ENCODE data around the gene OGFR.
A peak's percentile ranks its signal among the peaks of the same experiment; 100 is the strongest.

Gene OGFR

GRCh38 chr20:62770916-62771315, 33.7 kb upstream of the OGFR start:
- Histone ChIP-seq H3K27me3 (peaks cover 3% of the 10 kb centered on the region), H3K9me3 (no peaks in the 10 kb centered on the region), H3K4me3 (ENCODE audit: low read depth in 1 of 2, low read length in 1 of 2) (no peak overlapping the region), H3K4me1 (ENCODE audit: control insufficient read depth in 1 of 2, insufficient read depth in 1 of 2, low read depth in 1 of 2, low read length in 1 of 2) (peaks cover 18 to 30% of the 10 kb centered on the region in 2 experiments), H3K27ac (no peak overlapping the region), H3K36me3 (no peaks in the 10 kb centered on the region)
- TF ChIP-seq, protein P1, sequence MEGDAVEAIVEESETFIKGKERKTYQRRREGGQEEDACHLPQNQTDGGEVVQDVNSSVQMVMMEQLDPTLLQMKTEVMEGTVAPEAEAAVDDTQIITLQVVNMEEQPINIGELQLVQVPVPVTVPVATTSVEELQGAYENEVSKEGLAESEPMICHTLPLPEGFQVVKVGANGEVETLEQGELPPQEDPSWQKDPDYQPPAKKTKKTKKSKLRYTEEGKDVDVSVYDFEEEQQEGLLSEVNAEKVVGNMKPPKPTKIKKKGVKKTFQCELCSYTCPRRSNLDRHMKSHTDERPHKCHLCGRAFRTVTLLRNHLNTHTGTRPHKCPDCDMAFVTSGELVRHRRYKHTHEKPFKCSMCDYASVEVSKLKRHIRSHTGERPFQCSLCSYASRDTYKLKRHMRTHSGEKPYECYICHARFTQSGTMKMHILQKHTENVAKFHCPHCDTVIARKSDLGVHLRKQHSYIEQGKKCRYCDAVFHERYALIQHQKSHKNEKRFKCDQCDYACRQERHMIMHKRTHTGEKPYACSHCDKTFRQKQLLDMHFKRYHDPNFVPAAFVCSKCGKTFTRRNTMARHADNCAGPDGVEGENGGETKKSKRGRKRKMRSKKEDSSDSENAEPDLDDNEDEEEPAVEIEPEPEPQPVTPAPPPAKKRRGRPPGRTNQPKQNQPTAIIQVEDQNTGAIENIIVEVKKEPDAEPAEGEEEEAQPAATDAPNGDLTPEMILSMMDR (IDR thresholded peaks at IDR 0.05), result no peak

- Histone ChIP-seq H3K4me1 (ENCODE audit: control insufficient read depth in 1 of 2, insufficient read depth in 1 of 2, low read depth in 1 of 2, low read length in 1 of 2) (peaks cover 25 to 36% of the 10 kb centered on the region in 2 experiments), H3K27me3 (no peaks in the 10 kb centered on the region), H3K4me3 (ENCODE audit: low read depth in 1 of 2, low read length in 1 of 2) (no peak overlapping the region), H3K9me3 (no peaks in the 10 kb centered on the region), H3K27ac (no peak overlapping the region), H3K36me3 (no peaks in the 10 kb centered on the region)
- TF ChIP-seq, protein P1 (IDR thresholded peaks at IDR 0.05), result no peak
Observed at GRCh38 chr20:62771396-62772102, 33.1 kb upstream of the OGFR start.

DNA sequence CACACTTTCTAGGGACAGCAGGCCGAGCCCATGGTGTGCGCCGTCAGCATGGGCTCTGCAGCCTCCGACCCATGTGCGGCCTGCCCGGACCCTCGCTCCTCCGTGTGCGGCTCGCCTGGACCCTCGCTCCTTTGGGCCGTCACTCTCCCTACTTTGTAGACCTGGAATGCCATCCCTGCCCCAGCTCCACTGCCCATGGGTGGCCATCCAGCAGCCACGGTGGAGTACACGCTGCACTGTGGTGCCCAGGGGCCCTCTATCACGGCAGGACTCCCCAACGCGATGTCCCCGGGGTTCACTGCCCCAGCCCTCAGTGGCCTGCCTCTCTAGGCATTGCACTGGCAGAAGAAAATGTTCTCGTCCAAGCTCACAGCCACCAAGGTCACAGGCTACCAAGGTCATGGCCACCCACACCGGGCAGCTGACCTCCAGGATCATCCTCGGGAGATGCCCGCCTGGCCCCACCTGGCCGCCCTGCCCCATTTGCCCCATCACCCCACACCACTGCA, 32.5 kb upstream of the OGFR start:
- TF ChIP-seq, protein P1 (IDR thresholded peaks at IDR 0.05), result no peak
- H3K27me3 ChIP-seq, result no peaks in the 10 kb centered on the region
- no peaks in the 10 kb centered on the region for H3K9me3 ChIP-seq
- H3K36me3 ChIP-seq, result no peaks in the 10 kb centered on the region
- no peak overlapping the region for H3K27ac ChIP-seq
- no peak overlapping the region for H3K4me3 ChIP-seq (ENCODE audit: low read depth in 1 of 2, low read length in 1 of 2)
- H3K4me1 ChIP-seq (ENCODE audit: control insufficient read depth in 1 of 2, insufficient read depth in 1 of 2, low read depth in 1 of 2, low read length in 1 of 2), result peaks cover 30 to 42% of the 10 kb centered on the region in 2 experiments

DNA sequence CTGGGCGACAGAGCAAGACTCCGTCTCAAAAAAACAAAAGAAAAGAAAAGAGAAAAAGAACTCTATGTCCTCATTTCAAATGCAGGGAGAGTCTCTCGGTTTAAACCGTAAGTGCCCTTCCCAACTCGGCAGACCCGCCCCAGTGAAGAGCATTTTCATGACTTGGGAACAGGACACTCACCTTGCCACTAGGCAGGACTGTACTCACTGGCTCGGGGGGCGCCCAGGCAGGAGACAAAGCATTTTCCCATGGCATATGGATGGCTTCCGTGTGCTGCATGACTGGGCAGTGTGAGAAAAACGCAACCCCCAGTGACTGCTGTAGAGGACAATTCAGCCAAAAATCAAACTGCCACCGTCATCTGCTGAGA, 32.0 kb upstream of the OGFR start:
- TF ChIP-seq, protein P1 (IDR thresholded peaks at IDR 0.05), result no peak
- Histone ChIP-seq H3K4me3 (ENCODE audit: low read depth in 1 of 2, low read length in 1 of 2) (no peak overlapping the region), H3K27ac (no peak overlapping the region), H3K4me1 (ENCODE audit: control insufficient read depth in 1 of 2, insufficient read depth in 1 of 2, low read depth in 1 of 2, low read length in 1 of 2) (peaks cover 34 to 47% of the 10 kb centered on the region in 2 experiments), H3K9me3 (no peaks in the 10 kb centered on the region), H3K27me3 (no peaks in the 10 kb centered on the region), H3K36me3 (no peaks in the 10 kb centered on the region)

GRCh38 chr20:62772990-62773844, 31.4 kb upstream of the OGFR start:
- peak overlapping the region; percentile 23 for H3K27ac ChIP-seq
- H3K36me3 ChIP-seq, result no peaks in the 10 kb centered on the region
- TF ChIP-seq, protein P1 (IDR thresholded peaks at IDR 0.05), result no peak
- peaks cover 40 to 47% of the 10 kb centered on the region in 2 experiments for H3K4me1 ChIP-seq (ENCODE audit: control insufficient read depth in 1 of 2, insufficient read depth in 1 of 2, low read depth in 1 of 2, low read length in 1 of 2)
- no peaks in the 10 kb centered on the region for H3K9me3 ChIP-seq
- H3K27me3 ChIP-seq, result no peaks in the 10 kb centered on the region
- no peak overlapping the region for H3K4me3 ChIP-seq (ENCODE audit: low read depth in 1 of 2, low read length in 1 of 2)

All from neutrophil (primary cell).